ENCODE results near the gene KRTAP25-1.

DNA sequence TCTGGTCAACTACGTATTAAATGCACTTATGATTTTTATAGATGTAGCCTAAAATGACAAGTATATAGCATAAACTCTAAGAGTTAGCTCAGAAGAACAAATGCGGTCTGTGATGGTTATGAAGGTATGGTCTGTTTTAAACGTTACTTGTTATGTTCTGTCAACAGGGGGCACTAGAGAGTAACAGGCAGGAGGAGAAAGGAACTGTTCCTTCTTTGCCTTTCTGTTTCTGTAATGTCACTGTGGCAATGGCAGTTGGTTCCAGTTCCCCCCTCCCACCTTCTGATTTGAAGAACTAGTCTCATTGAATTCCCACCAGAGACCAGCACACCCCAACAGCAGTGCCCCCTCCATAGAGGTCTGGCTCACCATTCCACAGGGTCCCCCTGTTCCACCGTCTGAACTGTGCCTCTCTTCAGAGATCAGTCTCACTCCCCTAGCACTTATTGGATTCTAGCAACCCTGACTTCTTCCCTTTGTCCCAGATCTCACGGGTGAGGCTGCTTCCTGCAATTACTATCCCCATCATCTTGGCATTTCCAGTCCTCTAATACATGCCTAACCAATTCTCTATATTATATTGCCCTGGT is 20.6 kb downstream of the KRTAP25-1 start:
- TF ChIP-seq, protein P1, sequence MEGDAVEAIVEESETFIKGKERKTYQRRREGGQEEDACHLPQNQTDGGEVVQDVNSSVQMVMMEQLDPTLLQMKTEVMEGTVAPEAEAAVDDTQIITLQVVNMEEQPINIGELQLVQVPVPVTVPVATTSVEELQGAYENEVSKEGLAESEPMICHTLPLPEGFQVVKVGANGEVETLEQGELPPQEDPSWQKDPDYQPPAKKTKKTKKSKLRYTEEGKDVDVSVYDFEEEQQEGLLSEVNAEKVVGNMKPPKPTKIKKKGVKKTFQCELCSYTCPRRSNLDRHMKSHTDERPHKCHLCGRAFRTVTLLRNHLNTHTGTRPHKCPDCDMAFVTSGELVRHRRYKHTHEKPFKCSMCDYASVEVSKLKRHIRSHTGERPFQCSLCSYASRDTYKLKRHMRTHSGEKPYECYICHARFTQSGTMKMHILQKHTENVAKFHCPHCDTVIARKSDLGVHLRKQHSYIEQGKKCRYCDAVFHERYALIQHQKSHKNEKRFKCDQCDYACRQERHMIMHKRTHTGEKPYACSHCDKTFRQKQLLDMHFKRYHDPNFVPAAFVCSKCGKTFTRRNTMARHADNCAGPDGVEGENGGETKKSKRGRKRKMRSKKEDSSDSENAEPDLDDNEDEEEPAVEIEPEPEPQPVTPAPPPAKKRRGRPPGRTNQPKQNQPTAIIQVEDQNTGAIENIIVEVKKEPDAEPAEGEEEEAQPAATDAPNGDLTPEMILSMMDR (IDR thresholded peaks at IDR 0.05): peak in 2 of 3 experiments; percentile 26 to 50
- TF ChIP-seq POLR2A (IDR thresholded peaks at IDR 0.05): no peak

Measured in testis (tissue), 2 donors.